H1 (cell line): ENCODE results near the gene TNFSF12. TPM values are rescaled to one million over a fixed set of nuclear protein-coding genes. Genes with fewer than 3 reads are reported as not detected.

ENCODE experiments used
- CTCF ChIA-PET: fragments of 300-600 bp; sonication (Branson Sonifier 250); formaldehyde crosslinking; loops from one replicate; lab custom pipeline; 2021; ENCODE audit not compliant: partially characterized antibody; lab: Charles Lee
- POLR2A ChIA-PET: fragments of 300-600 bp; sonication (Branson Sonifier 250); formaldehyde crosslinking; loops from one replicate; lab custom pipeline; 2021; ENCODE audit warnings: inconsistent platforms; ENCODE audit not compliant: partially characterized antibody; lab: Charles Lee
- DNase-seq, 2 experiments: peaks; one replicate each; pipeline versions ENCODE4 v3.0.0 to v3.0.0-alpha.2; 2010 to 2022; ENCODE audit warnings: low spot score in 2 of 2, low read depth in 1 of 2, mixed read lengths in 1 of 2
- FAIRE-seq: peaks from 2 replicates; lab custom pipeline; 2011; peaks lifted over from hg19 to GRCh38; lab: Jason Lieb, UNC
- H2AFZ ChIP-seq: 2 replicates; pipeline ENCODE4 v1.8.1; 2012; ENCODE audit warnings: low read length, inconsistent platforms
- H2AK5ac ChIP-seq: 2 replicates; pipeline ENCODE4 v1.6.1; 2013; ENCODE audit warnings: low read depth, low read length
- H2BK120ac ChIP-seq: replicated peaks from 2 replicates; pipeline ENCODE3; 2013; ENCODE audit warnings: low read depth, low read length, inconsistent platforms
- H2BK12ac ChIP-seq: 2 replicates; pipeline ENCODE4 v1.6.1; 2013; ENCODE audit warnings: low read depth, low read length
- H2BK15ac ChIP-seq: 2 replicates; pipeline ENCODE4 v1.6.1; 2013; ENCODE audit warnings: low read length
- H2BK20ac ChIP-seq: 2 replicates; pipeline ENCODE4 v1.6.1; 2013; ENCODE audit warnings: low read length
- H2BK5ac ChIP-seq: 2 replicates; pipeline ENCODE4 v1.6.1; 2013; ENCODE audit warnings: low read depth, low read length
- H3K14ac ChIP-seq: 2 replicates; pipeline ENCODE4 v1.6.1; 2013; ENCODE audit warnings: inconsistent platforms; ENCODE audit not compliant: insufficient read length
- H3K18ac ChIP-seq: 2 replicates; pipeline ENCODE4 v1.6.1; 2013; ENCODE audit warnings: low read length; ENCODE audit errors: extremely low read depth
- H3K23ac ChIP-seq: 2 replicates; pipeline ENCODE4 v1.6.1; 2013; ENCODE audit warnings: inconsistent platforms; ENCODE audit not compliant: insufficient read length
- H3K23me2 ChIP-seq: 2 replicates; pipeline ENCODE4 v1.6.1; 2013; ENCODE audit warnings: low read depth, low read length
- H3K27ac ChIP-seq: 2 replicates; pipeline ENCODE4 v1.6.1; 2011; ENCODE audit warnings: low read depth, low read length, inconsistent platforms
- H3K27me3 ChIP-seq, 4 experiments: replicated peaks in 1 of 4; 1 replicate in 1 of 4; 2 replicates in 3 of 4; pipeline versions ENCODE4 v1.6.1 to v1.8.1; 2011 to 2013; ENCODE audit warnings: low read length in 3 of 4, mild to moderate bottlenecking in 3 of 4, inconsistent platforms in 2 of 4, mixed read lengths in 2 of 4, moderate library complexity in 1 of 4; ENCODE audit not compliant: control insufficient read depth in 3 of 4, insufficient read depth in 3 of 4; ENCODE audit errors: extremely low read depth in 1 of 4
- H3K36me3 ChIP-seq, 4 experiments: 2 replicates each; pipeline versions ENCODE4 v1.6.1 to v1.8.1; 2011 to 2013; ENCODE audit warnings: mild to moderate bottlenecking in 4 of 4, low read length in 3 of 4, moderate library complexity in 2 of 4, control low read depth in 1 of 4, inconsistent platforms in 1 of 4; ENCODE audit not compliant: insufficient read depth in 4 of 4, control insufficient read depth in 2 of 4
- H3K4ac ChIP-seq: replicated peaks from 2 replicates; pipeline ENCODE3; 2013; ENCODE audit warnings: low read length, low read depth, mixed read lengths, inconsistent platforms; ENCODE audit not compliant: insufficient read length
- H3K4me1 ChIP-seq, 4 experiments: replicated peaks in 1 of 4; 1 replicate in 1 of 4; 2 replicates in 3 of 4; pipeline versions ENCODE4 v1.6.1 to v1.8.1; 2011 to 2013; ENCODE audit warnings: low read length in 3 of 4, inconsistent platforms in 2 of 4, mixed read lengths in 1 of 4; ENCODE audit not compliant: insufficient read depth in 4 of 4, control insufficient read depth in 3 of 4
- H3K4me2 ChIP-seq, 2 experiments: 2 replicates each; pipeline versions ENCODE4 v1.6.1 to v1.8.1; 2011 to 2013; ENCODE audit warnings: low read depth in 2 of 2, low read length in 2 of 2, control low read depth in 1 of 2, inconsistent platforms in 1 of 2, mild to moderate bottlenecking in 1 of 2; ENCODE audit not compliant: insufficient read depth in 1 of 2
- H3K4me3 ChIP-seq, 4 experiments: fragments of 200-600, 300-600 bp in 1 of 4; sonication (generic), shearing (Covaris generic), sonication (Bioruptor Twin) in 1 of 4; 2 replicates each; pipeline versions ENCODE4 v1.5.1 to v1.8.1; 2011 to 2016; ENCODE audit warnings: low read length in 4 of 4, low read depth in 3 of 4, control low read depth in 2 of 4, inconsistent platforms in 2 of 4, mild to moderate bottlenecking in 2 of 4, mixed read lengths in 1 of 4, moderate library complexity in 1 of 4; ENCODE audit not compliant: insufficient read depth in 2 of 4; ENCODE audit errors: extremely low read depth in 1 of 4
- H3K56ac ChIP-seq: replicated peaks from 2 replicates; pipeline ENCODE3; 2013; ENCODE audit warnings: low read depth, mild to moderate bottlenecking, mixed read lengths, low read length, inconsistent platforms; ENCODE audit not compliant: insufficient read length
- H3K79me1 ChIP-seq: 2 replicates; pipeline ENCODE4 v1.6.1; 2013; ENCODE audit warnings: low read depth, low read length, control low read depth
- H3K79me2 ChIP-seq, 2 experiments: 2 replicates each; pipeline versions ENCODE4 v1.6.1 to v1.8.1; 2012 to 2013; ENCODE audit warnings: low read length in 2 of 2, mild to moderate bottlenecking in 2 of 2, inconsistent platforms in 1 of 2; ENCODE audit not compliant: insufficient read depth in 2 of 2, control insufficient read depth in 1 of 2
- H3K9ac ChIP-seq, 4 experiments: replicated peaks in 1 of 4; 1 replicate in 1 of 4; 2 replicates in 3 of 4; pipeline versions ENCODE4 v1.6.1 to v1.8.1; 2011 to 2013; ENCODE audit warnings: low read depth in 3 of 4, low read length in 3 of 4, control low read depth in 2 of 4, mild to moderate bottlenecking in 2 of 4, moderate library complexity in 2 of 4, inconsistent platforms in 1 of 4; ENCODE audit errors: extremely low read depth in 1 of 4
- H3K9me3 ChIP-seq, 2 experiments: 2 replicates each; pipeline versions ENCODE4 v1.6.1 to v1.8.1; 2012 to 2013; ENCODE audit warnings: mild to moderate bottlenecking in 2 of 2, moderate library complexity in 2 of 2, control low read depth in 1 of 2, inconsistent platforms in 1 of 2, low read depth in 1 of 2, low read length in 1 of 2, mixed read lengths in 1 of 2; ENCODE audit not compliant: insufficient read depth in 2 of 2
- H4K20me1 ChIP-seq, 2 experiments: replicated peaks in 1 of 2; 2 replicates each; pipeline versions ENCODE3 to v1.8.1; 2011 to 2013; ENCODE audit warnings: inconsistent platforms in 2 of 2, low read length in 2 of 2, mild to moderate bottlenecking in 1 of 2; ENCODE audit not compliant: insufficient read depth in 2 of 2, control insufficient read depth in 1 of 2
- H4K5ac ChIP-seq: 2 replicates; pipeline ENCODE4 v1.6.1; 2013; ENCODE audit warnings: low read length, low read depth, mixed read lengths, inconsistent platforms; ENCODE audit not compliant: insufficient read length
- H4K8ac ChIP-seq: 2 replicates; pipeline ENCODE4 v1.8.0; 2013; ENCODE audit warnings: mild to moderate bottlenecking, moderate library complexity, low read length, inconsistent platforms; ENCODE audit not compliant: insufficient read depth; ENCODE audit errors: extremely low read depth
- H4K91ac ChIP-seq: replicated peaks from 2 replicates; pipeline ENCODE3; 2013; ENCODE audit warnings: low read length, mixed read lengths, inconsistent platforms; ENCODE audit not compliant: insufficient read length
- BACH1 ChIP-seq: IDR thresholded peaks from 2 replicates; pipeline ENCODE4 v1.6.1; 2012; ENCODE audit warnings: low read length, improper control_type of control experiment
- BRCA1 ChIP-seq: IDR thresholded peaks from 2 replicates; pipeline ENCODE4 v1.6.1; 2012; ENCODE audit warnings: low read depth, low read length, improper control_type of control experiment
- CHD1 ChIP-seq: IDR thresholded peaks from 2 replicates; pipeline ENCODE4 v1.6.1; 2012; ENCODE audit warnings: low read depth, low read length, improper control_type of control experiment
- E2F6 ChIP-seq: IDR thresholded peaks from 2 replicates; pipeline ENCODE4 v1.6.1; 2012; ENCODE audit warnings: inconsistent platforms
- EP300 ChIP-seq, 2 experiments: IDR thresholded peaks; 1 replicate in 1 of 2; 2 replicates in 1 of 2; pipeline ENCODE4 v1.6.1; 2011 to 2012; ENCODE audit warnings: low read depth in 2 of 2, low read length in 2 of 2, mild to moderate bottlenecking in 2 of 2, borderline replicate concordance in 1 of 2, inconsistent platforms in 1 of 2, moderate library complexity in 1 of 2
- NANOG ChIP-seq: IDR thresholded peaks from 2 replicates; pipeline ENCODE4 v1.6.1; 2011; ENCODE audit warnings: low read length, low read depth, mild to moderate bottlenecking, inconsistent platforms; ENCODE audit not compliant: insufficient read depth, poor library complexity, severe bottlenecking
- RFX5 ChIP-seq: IDR thresholded peaks from 2 replicates; pipeline ENCODE4 v1.6.1; 2011; ENCODE audit warnings: low read depth, low read length, improper control_type of control experiment, borderline replicate concordance
- RNF2 ChIP-seq: fragments of 200-900, 300-1000 bp; sonication (generic); IDR thresholded peaks from 2 replicates; pipeline ENCODE4 v1.7.1; 2016; ENCODE audit warnings: borderline replicate concordance, low read depth, mild to moderate bottlenecking, antibody characterized with exemption, low read length; ENCODE audit not compliant: poor library complexity, severe bottlenecking; ENCODE audit errors: missing control alignments
- SIRT6 ChIP-seq: IDR thresholded peaks from one replicate; pipeline ENCODE4 v1.7.1; 2012; ENCODE audit warnings: low read length, inconsistent platforms
- SRF ChIP-seq: IDR thresholded peaks from 2 replicates; pipeline ENCODE4 v1.6.1; 2011; ENCODE audit warnings: mild to moderate bottlenecking, low read depth, low read length, moderate library complexity
- TCF12 ChIP-seq: IDR thresholded peaks from 2 replicates; pipeline ENCODE4 v1.6.1; 2011; ENCODE audit warnings: low read depth, mild to moderate bottlenecking, low read length
- WGBS, 2 experiments: shearing (Covaris generic) in 1 of 2; methylation state at CpG; one replicate each; pipeline versions ENCODE4 v1.1.6 to v1.1.7; 2013 to 2015; ENCODE audit warnings: low lambda C conversion rate in 2 of 2, mixed read lengths in 2 of 2, inconsistent platforms in 1 of 2, low coverage in 1 of 2, missing lambda C conversion rate in 1 of 2; ENCODE audit not compliant: insufficient replicate concordance in 2 of 2, insufficient coverage in 1 of 2, insufficient read length in 1 of 2; ENCODE audit errors: extremely low coverage in 1 of 2, missing lambda C conversion rate in 1 of 2; 5-methylcytosine and 5-hydroxymethylcytosine counted together
- polyA plus RNA-seq, 7 experiments: library from polyadenylated mRNA; depleted of rRNA in 3 of 7; stranded (reverse) in 5 of 7; unstranded in 2 of 7; fragments of >200 nt in 5 of 7; fragments of 200-250 nt in 2 of 7; gene quantifications; 1 replicate in 5 of 7; 2 replicates in 1 of 7; 4 replicates in 1 of 7; pipeline versions ENCODE4 v1.2.1 to v1.2.3, GENCODE V29; 2011 to 2013; ENCODE audit warnings: missing spikeins in 2 of 7, mixed read lengths in 2 of 7
- total RNA-seq: library from RNA; stranded (reverse); fragmentation: NEBNext Ultra II Directional; extraction: Animal tissue kit (Norgen Biotek cat#: 25700); gene quantifications from 2 replicates; pipeline ENCODE4 v1.2.1, GENCODE V29; 2021

Gene TNFSF12
- total and polyA plus RNA-seq, 2 of the 8 experiments (the other 6 are each of a cell fraction or from before 2014, with no cell fraction given): 7.2 to 9.6 TPM

- H2AFZ ChIP-seq: no peak overlapping the region
- H3K4me3 ChIP-seq: no peak overlapping the region
- H2BK120ac ChIP-seq: no peak overlapping the region
- no peak overlapping the region for H3K23ac ChIP-seq
- no peak overlapping the region for H3K14ac ChIP-seq
- FAIRE-seq: no peak
- no peaks in the 10 kb centered on the region; the same call in 1 of the 2 replicates for H3K79me1 ChIP-seq
- no peak overlapping the region for H2AK5ac ChIP-seq
- no peak overlapping the region for H4K8ac ChIP-seq
- DNase-seq: no peak
- no peak overlapping the region for H2BK20ac ChIP-seq
- no peaks in the 10 kb centered on the region for H3K27me3 ChIP-seq
- ChIA-PET CTCF (interaction anchor here (0.5 to 11.8 kb wide), 21 partner anchors 8 to 557 kb away, joined by 3 to 251 read pairs (median 6); partner anchors contain the start of genes SENP3, TMEM256, TMEM95 and TNFSF13), POLR2A (interaction anchor here (0.8 to 4.5 kb wide), 10 partner anchors 14 to 78 kb away, joined by 3 to 24 read pairs (median 4); partner anchors contain the start of genes MPDU1, POLR2A, SENP3 and TMEM102)
- H3K4ac ChIP-seq: no peak overlapping the region
- no peak overlapping the region for H3K4me2 ChIP-seq
- H3K79me2 ChIP-seq: no peaks in the 10 kb centered on the region
- no peak overlapping the region for H3K9ac ChIP-seq
- no peak overlapping the region for H4K91ac ChIP-seq
- no peak overlapping the region for H4K5ac ChIP-seq
- H3K4me1 ChIP-seq: no peaks in the 10 kb centered on the region
- no peaks in the 10 kb centered on the region; a peak in 1 of 4 replicates for H3K9me3 ChIP-seq
- no peak overlapping the region for H3K18ac ChIP-seq
- 92% methylated on average over 19 of the region's 20 CpGs; no CpG with 5 or more reads in 1 of the 2 experiments for WGBS, 2 experiments
- peaks cover 5% of the 10 kb centered on the region; the same call in 1 of the 2 replicates for H3K23me2 ChIP-seq
- H2BK15ac ChIP-seq: no peak overlapping the region
- H3K56ac ChIP-seq: no peak overlapping the region
- no peak overlapping the region for H3K27ac ChIP-seq
- peaks cover 0 to 17% of the 10 kb centered on the region in 2 experiments for H4K20me1 ChIP-seq
- no peak overlapping the region for H2BK5ac ChIP-seq
- peaks cover 28 to 60% (median 55%) of the 10 kb centered on the region in 4 experiments for H3K36me3 ChIP-seq
- H2BK12ac ChIP-seq: no peak overlapping the region
- TF ChIP-seq TCF12 (no peak), SIRT6 (no peak), BRCA1 (no peak), E2F6 (no peak), SRF (no peak), NANOG (no peak), RNF2 (no peak), RFX5 (no peak), EP300 (IDR thresholded peaks at IDR 0.05; ENCODE audit: borderline replicate concordance in 1 of 2, low read depth in 2 of 2, low read length in 2 of 2) (no peak), BACH1 (no peak), CHD1 (no peak)
Observed at GRCh38 chr17:7512824-7513540, 35.9 kb upstream of the TNFSF12 start.
